ENCODE results near the gene MRPL12.

Gene MRPL12

GRCh38 chr17:81662002-81662401, 41.2 kb upstream of the MRPL12 start:
- no peak for TF ChIP-seq CTCF (conservative IDR thresholded peaks at IDR 0.05; ENCODE audit: low read depth, low read length)
- DNase-seq (ENCODE audit: low read depth), result no peak
- no peak overlapping the region for H3K4me3 ChIP-seq (ENCODE audit: low read length)

GRCh38 chr17:81664051-81664470, 39.1 kb upstream of the MRPL12 start:
- no peak for DNase-seq (ENCODE audit: low read depth)
- no peak for TF ChIP-seq CTCF (conservative IDR thresholded peaks at IDR 0.05; ENCODE audit: low read depth, low read length)
- no peak overlapping the region for H3K4me3 ChIP-seq (ENCODE audit: low read length)

- peak overlapping the region; percentile 86 for H3K4me3 ChIP-seq (ENCODE audit: low read length)
- TF ChIP-seq CTCF (conservative IDR thresholded peaks at IDR 0.05; ENCODE audit: low read depth, low read length), result no peak
- DNase-seq (ENCODE audit: low read depth), result no peak
Observed at GRCh38 chr17:81665205-81666091, 37.7 kb upstream of the MRPL12 start.

GRCh38 chr17:81666092-81666341, 37.1 kb upstream of the MRPL12 start:
- DNase-seq (ENCODE audit: low read depth), result no peak

GRCh38 chr17:81666342-81667191, 36.6 kb upstream of the MRPL12 start, which contains the start of the genes CCDC137 and OXLD1:
CCDC137 (plus strand) TSS chr17:81666737; CDS start chr17:81666767, 30 bp downstream.
OXLD1 (minus strand) TSS chr17:81666605; CDS start chr17:81666577, 28 bp downstream.
- peak within 1 kb of the TSS; percentile 86 for H3K4me3 ChIP-seq (ENCODE audit: low read length)
- no peak for TF ChIP-seq CTCF (conservative IDR thresholded peaks at IDR 0.05; ENCODE audit: low read depth, low read length)
- DNase-seq (ENCODE audit: low read depth), result peak; percentile 86

More at GRCh38 chr17:81666092-81666341, 37.1 kb upstream of the MRPL12 start:
- no peak for TF ChIP-seq CTCF (conservative IDR thresholded peaks at IDR 0.05; ENCODE audit: low read depth, low read length)
- peak overlapping the region; percentile 86 for H3K4me3 ChIP-seq (ENCODE audit: low read length)

- no peak for DNase-seq (ENCODE audit: low read depth)
- H3K4me3 ChIP-seq (ENCODE audit: low read length), result peak overlapping the region; percentile 10
- no peak for TF ChIP-seq CTCF (conservative IDR thresholded peaks at IDR 0.05; ENCODE audit: low read depth, low read length)
Observed at GRCh38 chr17:81667754-81668153, 35.4 kb upstream of the MRPL12 start.
